Panc1 (cell line): Measurements from ENCODE around the gene PACSIN3. TPM values are rescaled to one million over a fixed set of nuclear protein-coding genes. Genes with fewer than 3 reads are reported as not detected.

Experiments used
- ATAC-seq: fragments of 200-7000 bp; cut with Tn5 transposase; 2 replicates; pipeline ENCODE4 v1.9.1; 2020; ENCODE audit warnings: mild to moderate bottlenecking, moderate library complexity
- BruUV-seq: library from RNA; stranded (reverse); fragments of 400-500 nt; replicated peaks from 2 replicates; lab custom pipeline; 2021; lab: Mats Ljungman, UMichigan
- CTCF ChIA-PET: fragments of 300-600 bp; sonication (Branson Sonifier 250); formaldehyde crosslinking; loops from one replicate; lab custom pipeline; 2022; ENCODE audit warnings: antibody characterized with exemption; lab: Charles Lee
- POLR2A ChIA-PET: fragments of 300-600 bp; sonication (Branson Sonifier 250); formaldehyde crosslinking; loops from one replicate; lab custom pipeline; 2022; ENCODE audit warnings: antibody characterized with exemption; lab: Charles Lee
- DNase-seq: peaks from one replicate; pipeline ENCODE4 v3.0.0-alpha.2; 2010; ENCODE audit warnings: low read depth, low spot score
- H3K27ac ChIP-seq: 2 replicates; pipeline ENCODE4 v1.5.1; 2011; ENCODE audit warnings: mild to moderate bottlenecking, low read length, inconsistent platforms
- H3K27me3 ChIP-seq: fragments of 200-500 bp; sonication (Bioruptor generic); 2 replicates; pipeline ENCODE4 v1.6.0; 2014; ENCODE audit warnings: low read length, inconsistent platforms; ENCODE audit not compliant: control insufficient read depth, insufficient read depth
- H3K36me3 ChIP-seq: fragments of 200-500 bp; sonication (Bioruptor generic); 2 replicates; pipeline ENCODE4 v1.5.1; 2014; ENCODE audit warnings: inconsistent platforms, mild to moderate bottlenecking, low read length, moderate library complexity; ENCODE audit not compliant: control insufficient read depth, insufficient read depth
- H3K4me1 ChIP-seq: 2 replicates; pipeline ENCODE4 v1.5.1; 2011; ENCODE audit warnings: inconsistent platforms, mild to moderate bottlenecking, low read length, moderate library complexity; ENCODE audit not compliant: control insufficient read depth, insufficient read depth
- H3K4me3 ChIP-seq, 2 experiments: 2 replicates each; pipeline ENCODE4 v1.5.1; 2011 to 2012; ENCODE audit warnings: low read depth in 2 of 2, low read length in 2 of 2, mild to moderate bottlenecking in 2 of 2, inconsistent platforms in 1 of 2, moderate library complexity in 1 of 2
- H3K9me3 ChIP-seq: fragments of 200-500 bp; sonication (Bioruptor generic); 2 replicates; pipeline ENCODE4 v1.5.1; 2014; ENCODE audit warnings: low read depth, mild to moderate bottlenecking, inconsistent platforms, low read length, moderate library complexity; ENCODE audit not compliant: control insufficient read depth, insufficient read depth
- POLR2AphosphoS5 ChIP-seq: IDR thresholded peaks from 2 replicates; pipeline ENCODE4 v1.6.1; 2012; ENCODE audit warnings: mild to moderate bottlenecking, low read depth, low read length, moderate library complexity
- SIN3A ChIP-seq: IDR thresholded peaks from 2 replicates; pipeline ENCODE4 v1.6.1; 2012; ENCODE audit warnings: low read depth, mild to moderate bottlenecking, low read length, moderate library complexity, borderline replicate concordance; ENCODE audit not compliant: insufficient read depth
- TCF7L2 ChIP-seq: IDR thresholded peaks from 2 replicates; pipeline ENCODE4 v1.6.1; 2011; ENCODE audit warnings: mild to moderate bottlenecking, low read depth, low read length, inconsistent platforms
- in situ Hi-C: cut with HindIII; loops from 2 replicates; pipeline ENCODE4 v1.10.0; 2016; ENCODE audit warnings: low sequenced_read_pairs, low pct_unique_long_range_greater_than_20kb
- intact Hi-C: fragments of 100-400 bp; cut with micrococcal nuclease; formaldehyde crosslinking; loops from one replicate; pipeline ENCODE4 v1.10.0; 2022; ENCODE audit not compliant: unreplicated experiment
- total RNA-seq: library from RNA; stranded (reverse); gene quantifications from one replicate; pipeline ENCODE4 v1.2.1, GENCODE V29; 2021; ENCODE audit not compliant: unreplicated experiment
- TF ChIP-seq, protein P1 (sequence below), 2 experiments: IDR thresholded peaks; 2 replicates each; pipeline ENCODE4 v1.6.1; 2011 to 2012; ENCODE audit warnings: low read depth in 2 of 2, control low read depth in 1 of 2, low read length in 1 of 2, mild to moderate bottlenecking in 1 of 2, moderate library complexity in 1 of 2; ENCODE audit not compliant: insufficient read depth in 1 of 2
- TF ChIP-seq, protein P2 (sequence below): fragments of 450-650 bp; IDR thresholded peaks from 2 replicates; pipeline ENCODE4 v1.5.1; 2017; ENCODE audit warnings: mild to moderate bottlenecking

PACSIN3 gene
- total RNA-seq, 1 experiment from 2014 or later = 45.3 TPM

DNA sequence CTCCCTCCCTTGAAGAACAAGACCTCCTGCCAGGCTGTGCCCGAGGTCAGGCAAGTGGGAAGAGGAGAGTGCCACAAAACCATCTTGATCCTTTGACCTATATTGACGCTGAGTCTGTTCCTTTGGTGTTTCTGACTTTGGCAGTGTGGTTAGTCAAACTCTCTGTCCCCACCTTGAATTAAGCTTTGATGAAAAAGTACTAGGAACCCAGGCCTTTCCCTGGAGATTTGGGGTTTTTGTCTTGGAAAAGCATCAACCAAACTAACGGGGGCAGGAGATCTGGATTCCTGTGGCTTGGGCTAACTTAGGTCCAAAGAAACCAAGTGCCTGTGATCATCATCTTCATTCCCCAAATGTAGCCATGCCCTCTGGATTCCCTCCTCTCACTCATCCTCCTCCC, 49.9 kb downstream of the PACSIN3 start:
- H3K27ac ChIP-seq = no peak overlapping the region
- in situ Hi-C loops = no loop called here
- BruUV-seq = no TSS peak

DNA sequence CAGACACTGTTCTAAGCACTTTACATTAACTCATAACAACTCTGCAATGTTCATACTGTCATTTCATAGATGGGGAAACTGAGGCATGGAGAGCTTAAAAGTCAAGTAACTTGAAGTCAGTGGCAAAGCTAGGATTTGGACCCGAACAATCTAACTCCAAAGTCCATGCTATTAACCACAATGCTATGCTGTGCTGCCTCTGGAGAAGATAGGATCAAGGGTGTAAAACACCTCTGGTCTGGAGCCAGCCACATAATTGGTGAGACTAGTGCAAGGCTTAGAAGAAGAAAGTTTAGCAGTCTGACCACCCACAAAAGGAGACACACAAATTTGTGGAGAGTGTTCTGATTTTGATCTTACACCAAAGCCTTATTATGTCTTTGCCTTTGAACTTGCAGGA, 53.3 kb downstream of the PACSIN3 start:
- POLR2A ChIA-PET = no interaction called here
- Histone ChIP-seq H3K27me3 (no peaks in the 10 kb centered on the region), H3K4me1 (no peaks in the 10 kb centered on the region), H3K9me3 (no peaks in the 10 kb centered on the region), H3K27ac (no peak overlapping the region), H3K36me3 (no peaks in the 10 kb centered on the region), H3K4me3 (no peak overlapping the region)
- in situ Hi-C loops (no loop called here), intact Hi-C loops (no loop called here)
- CTCF ChIA-PET = no interaction called here
- TF ChIP-seq, protein P1, sequence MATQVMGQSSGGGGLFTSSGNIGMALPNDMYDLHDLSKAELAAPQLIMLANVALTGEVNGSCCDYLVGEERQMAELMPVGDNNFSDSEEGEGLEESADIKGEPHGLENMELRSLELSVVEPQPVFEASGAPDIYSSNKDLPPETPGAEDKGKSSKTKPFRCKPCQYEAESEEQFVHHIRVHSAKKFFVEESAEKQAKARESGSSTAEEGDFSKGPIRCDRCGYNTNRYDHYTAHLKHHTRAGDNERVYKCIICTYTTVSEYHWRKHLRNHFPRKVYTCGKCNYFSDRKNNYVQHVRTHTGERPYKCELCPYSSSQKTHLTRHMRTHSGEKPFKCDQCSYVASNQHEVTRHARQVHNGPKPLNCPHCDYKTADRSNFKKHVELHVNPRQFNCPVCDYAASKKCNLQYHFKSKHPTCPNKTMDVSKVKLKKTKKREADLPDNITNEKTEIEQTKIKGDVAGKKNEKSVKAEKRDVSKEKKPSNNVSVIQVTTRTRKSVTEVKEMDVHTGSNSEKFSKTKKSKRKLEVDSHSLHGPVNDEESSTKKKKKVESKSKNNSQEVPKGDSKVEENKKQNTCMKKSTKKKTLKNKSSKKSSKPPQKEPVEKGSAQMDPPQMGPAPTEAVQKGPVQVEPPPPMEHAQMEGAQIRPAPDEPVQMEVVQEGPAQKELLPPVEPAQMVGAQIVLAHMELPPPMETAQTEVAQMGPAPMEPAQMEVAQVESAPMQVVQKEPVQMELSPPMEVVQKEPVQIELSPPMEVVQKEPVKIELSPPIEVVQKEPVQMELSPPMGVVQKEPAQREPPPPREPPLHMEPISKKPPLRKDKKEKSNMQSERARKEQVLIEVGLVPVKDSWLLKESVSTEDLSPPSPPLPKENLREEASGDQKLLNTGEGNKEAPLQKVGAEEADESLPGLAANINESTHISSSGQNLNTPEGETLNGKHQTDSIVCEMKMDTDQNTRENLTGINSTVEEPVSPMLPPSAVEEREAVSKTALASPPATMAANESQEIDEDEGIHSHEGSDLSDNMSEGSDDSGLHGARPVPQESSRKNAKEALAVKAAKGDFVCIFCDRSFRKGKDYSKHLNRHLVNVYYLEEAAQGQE (IDR thresholded peaks at IDR 0.05; ENCODE audit: insufficient read depth in 1 of 2, low read depth in 2 of 2, low read length in 1 of 2) = no peak
- TF ChIP-seq SIN3A = no peak
- TF ChIP-seq, protein P2, sequence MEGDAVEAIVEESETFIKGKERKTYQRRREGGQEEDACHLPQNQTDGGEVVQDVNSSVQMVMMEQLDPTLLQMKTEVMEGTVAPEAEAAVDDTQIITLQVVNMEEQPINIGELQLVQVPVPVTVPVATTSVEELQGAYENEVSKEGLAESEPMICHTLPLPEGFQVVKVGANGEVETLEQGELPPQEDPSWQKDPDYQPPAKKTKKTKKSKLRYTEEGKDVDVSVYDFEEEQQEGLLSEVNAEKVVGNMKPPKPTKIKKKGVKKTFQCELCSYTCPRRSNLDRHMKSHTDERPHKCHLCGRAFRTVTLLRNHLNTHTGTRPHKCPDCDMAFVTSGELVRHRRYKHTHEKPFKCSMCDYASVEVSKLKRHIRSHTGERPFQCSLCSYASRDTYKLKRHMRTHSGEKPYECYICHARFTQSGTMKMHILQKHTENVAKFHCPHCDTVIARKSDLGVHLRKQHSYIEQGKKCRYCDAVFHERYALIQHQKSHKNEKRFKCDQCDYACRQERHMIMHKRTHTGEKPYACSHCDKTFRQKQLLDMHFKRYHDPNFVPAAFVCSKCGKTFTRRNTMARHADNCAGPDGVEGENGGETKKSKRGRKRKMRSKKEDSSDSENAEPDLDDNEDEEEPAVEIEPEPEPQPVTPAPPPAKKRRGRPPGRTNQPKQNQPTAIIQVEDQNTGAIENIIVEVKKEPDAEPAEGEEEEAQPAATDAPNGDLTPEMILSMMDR = no peak
- TF ChIP-seq TCF7L2 = no peak
- no peak for TF ChIP-seq POLR2AphosphoS5
- no peak for DNase-seq
- no peak for ATAC-seq
- no TSS peak for BruUV-seq

More for the DNA sequence above, 49.9 kb downstream of the PACSIN3 start:
- no peak overlapping the region for H3K4me3 ChIP-seq
- DNase-seq (no peak), ATAC-seq (no peak)
- intact Hi-C loops = no loop called here
- TF ChIP-seq, protein P2 = no peak
- TF ChIP-seq, protein P1 (IDR thresholded peaks at IDR 0.05; ENCODE audit: insufficient read depth in 1 of 2, low read depth in 2 of 2, low read length in 1 of 2) = no peak
- TF ChIP-seq TCF7L2 (no peak), SIN3A (no peak), POLR2AphosphoS5 (no peak)
- no peaks in the 10 kb centered on the region for H3K36me3 ChIP-seq
- no peaks in the 10 kb centered on the region for H3K9me3 ChIP-seq
- H3K27me3 ChIP-seq = no peaks in the 10 kb centered on the region
- ChIA-PET CTCF (no interaction called here), POLR2A (no interaction called here)
- no peaks in the 10 kb centered on the region for H3K4me1 ChIP-seq
